Measurements from ENCODE around the gene INPP5A. TPM values are rescaled to one million over a fixed set of nuclear protein-coding genes. Genes with fewer than 3 reads are reported as not detected.

INPP5A gene
- polyA plus RNA-seq, 2 donors = 9.2 to 12.7 TPM

- Histone ChIP-seq H3K27me3 (ENCODE audit: control insufficient read depth in 1 of 2, insufficient read depth in 2 of 2, low read length in 2 of 2) (no peaks in the 10 kb centered on the region), H3K9me3 (ENCODE audit: control insufficient read depth in 2 of 2, insufficient read depth in 1 of 2, low read depth in 1 of 2, low read length in 1 of 2) (no peaks in the 10 kb centered on the region), H3K36me3 (ENCODE audit: control insufficient read depth in 2 of 2, insufficient read depth in 2 of 2, low read length in 1 of 2) (no peaks in the 10 kb centered on the region), H3K4me1 (ENCODE audit: control insufficient read depth in 2 of 2, insufficient read depth in 2 of 2, low read length in 1 of 2) (peaks cover 2 to 4% of the 10 kb centered on the region in 2 donors), H3K4me3 (ENCODE audit: low read depth in 1 of 2, low read length in 2 of 2) (no peak overlapping the region), H3K27ac (ENCODE audit: low read depth in 2 of 2, low read length in 1 of 2) (no peak overlapping the region)
- 70 to 83% methylated on average over 15 of the region's 15 CpGs for WGBS, 2 donors
Measured at GRCh38 chr10:132510174-132510611, 27.4 kb upstream of the INPP5A start.

- 82 to 85% methylated on average over 23 of the region's 23 CpGs for WGBS, 2 donors
- H3K4me1 ChIP-seq (ENCODE audit: control insufficient read depth in 2 of 2, insufficient read depth in 2 of 2, low read length in 1 of 2) = peaks cover 6 to 7% of the 10 kb centered on the region in 2 donors
- H3K27me3 ChIP-seq (ENCODE audit: control insufficient read depth in 1 of 2, insufficient read depth in 2 of 2, low read length in 2 of 2) = no peaks in the 10 kb centered on the region
- H3K36me3 ChIP-seq (ENCODE audit: control insufficient read depth in 2 of 2, insufficient read depth in 2 of 2, low read length in 1 of 2) = no peaks in the 10 kb centered on the region
- H3K4me3 ChIP-seq (ENCODE audit: low read depth in 1 of 2, low read length in 2 of 2) = no peak overlapping the region
- H3K9me3 ChIP-seq (ENCODE audit: control insufficient read depth in 2 of 2, insufficient read depth in 1 of 2, low read depth in 1 of 2, low read length in 1 of 2) = no peaks in the 10 kb centered on the region
- H3K27ac ChIP-seq (ENCODE audit: low read depth in 2 of 2, low read length in 1 of 2) = no peak overlapping the region
Measured at GRCh38 chr10:132511121-132512051, 26.2 kb upstream of the INPP5A start.

- no peak overlapping the region for H3K27ac ChIP-seq (ENCODE audit: low read depth in 2 of 2, low read length in 1 of 2)
Measured at GRCh38 chr10:132512052-132512442, 25.5 kb upstream of the INPP5A start.

GRCh38 chr10:132512693-132513345 is 24.8 kb upstream of the INPP5A start:
- Histone ChIP-seq H3K36me3 (ENCODE audit: control insufficient read depth in 2 of 2, insufficient read depth in 2 of 2, low read length in 1 of 2) (no peaks in the 10 kb centered on the region), H3K4me1 (ENCODE audit: control insufficient read depth in 2 of 2, insufficient read depth in 2 of 2, low read length in 1 of 2) (peaks cover 14 to 19% of the 10 kb centered on the region in 2 donors), H3K27ac (ENCODE audit: low read depth in 2 of 2, low read length in 1 of 2) (no peak overlapping the region), H3K4me3 (ENCODE audit: low read depth in 1 of 2, low read length in 2 of 2) (no peak overlapping the region), H3K27me3 (ENCODE audit: control insufficient read depth in 1 of 2, insufficient read depth in 2 of 2, low read length in 2 of 2) (no peaks in the 10 kb centered on the region), H3K9me3 (ENCODE audit: control insufficient read depth in 2 of 2, insufficient read depth in 1 of 2, low read depth in 1 of 2, low read length in 1 of 2) (no peaks in the 10 kb centered on the region)
- WGBS, 2 donors = 91 to 93% methylated on average over 9 of the region's 9 CpGs

More at GRCh38 chr10:132512052-132512442, 25.5 kb upstream of the INPP5A start:
- Histone ChIP-seq H3K27me3 (ENCODE audit: control insufficient read depth in 1 of 2, insufficient read depth in 2 of 2, low read length in 2 of 2) (no peaks in the 10 kb centered on the region), H3K36me3 (ENCODE audit: control insufficient read depth in 2 of 2, insufficient read depth in 2 of 2, low read length in 1 of 2) (no peaks in the 10 kb centered on the region), H3K4me3 (ENCODE audit: low read depth in 1 of 2, low read length in 2 of 2) (no peak overlapping the region), H3K9me3 (ENCODE audit: control insufficient read depth in 2 of 2, insufficient read depth in 1 of 2, low read depth in 1 of 2, low read length in 1 of 2) (no peaks in the 10 kb centered on the region), H3K4me1 (ENCODE audit: control insufficient read depth in 2 of 2, insufficient read depth in 2 of 2, low read length in 1 of 2) (peaks cover 6 to 13% of the 10 kb centered on the region in 2 donors)
- WGBS, 2 donors = 83 to 88% methylated on average over 1 of the region's 1 CpG

- 72 to 74% methylated on average over 21 of the region's 21 CpGs for WGBS, 2 donors
- no peaks in the 10 kb centered on the region for H3K36me3 ChIP-seq (ENCODE audit: control insufficient read depth in 2 of 2, insufficient read depth in 2 of 2, low read length in 1 of 2)
- no peaks in the 10 kb centered on the region for H3K27me3 ChIP-seq (ENCODE audit: control insufficient read depth in 1 of 2, insufficient read depth in 2 of 2, low read length in 2 of 2)
- H3K4me3 ChIP-seq (ENCODE audit: low read depth in 1 of 2, low read length in 2 of 2) = no peak overlapping the region
- peaks cover 27 to 31% of the 10 kb centered on the region in 2 donors for H3K4me1 ChIP-seq (ENCODE audit: control insufficient read depth in 2 of 2, insufficient read depth in 2 of 2, low read length in 1 of 2)
- H3K27ac ChIP-seq (ENCODE audit: low read depth in 2 of 2, low read length in 1 of 2) = peak overlapping the region in 1 of 2 donors; percentile 13
- H3K9me3 ChIP-seq (ENCODE audit: control insufficient read depth in 2 of 2, insufficient read depth in 1 of 2, low read depth in 1 of 2, low read length in 1 of 2) = no peaks in the 10 kb centered on the region
Measured at GRCh38 chr10:132514821-132515520, 22.6 kb upstream of the INPP5A start.

- peak overlapping the region; percentile 57 to 87 for H3K27ac ChIP-seq (ENCODE audit: low read depth in 2 of 2, low read length in 1 of 2)
- H3K4me3 ChIP-seq (ENCODE audit: low read depth in 1 of 2, low read length in 2 of 2) = no peak overlapping the region
- H3K27me3 ChIP-seq (ENCODE audit: control insufficient read depth in 1 of 2, insufficient read depth in 2 of 2, low read length in 2 of 2) = no peaks in the 10 kb centered on the region
- no peaks in the 10 kb centered on the region for H3K9me3 ChIP-seq (ENCODE audit: control insufficient read depth in 2 of 2, insufficient read depth in 1 of 2, low read depth in 1 of 2, low read length in 1 of 2)
- peaks cover 27 to 37% of the 10 kb centered on the region in 2 donors for H3K4me1 ChIP-seq (ENCODE audit: control insufficient read depth in 2 of 2, insufficient read depth in 2 of 2, low read length in 1 of 2)
- WGBS, 2 donors = 68 to 72% methylated on average over 19 of the region's 19 CpGs
- no peaks in the 10 kb centered on the region for H3K36me3 ChIP-seq (ENCODE audit: control insufficient read depth in 2 of 2, insufficient read depth in 2 of 2, low read length in 1 of 2)
Measured at GRCh38 chr10:132515811-132516726, 21.5 kb upstream of the INPP5A start.

- no peaks in the 10 kb centered on the region for H3K36me3 ChIP-seq (ENCODE audit: control insufficient read depth in 2 of 2, insufficient read depth in 2 of 2, low read length in 1 of 2)
- no peaks in the 10 kb centered on the region for H3K27me3 ChIP-seq (ENCODE audit: control insufficient read depth in 1 of 2, insufficient read depth in 2 of 2, low read length in 2 of 2)
- WGBS, 2 donors = 23 to 28% methylated on average over 33 to 37 of the region's 37 CpGs
- peaks cover 27 to 38% of the 10 kb centered on the region in 2 donors for H3K4me1 ChIP-seq (ENCODE audit: control insufficient read depth in 2 of 2, insufficient read depth in 2 of 2, low read length in 1 of 2)
- H3K9me3 ChIP-seq (ENCODE audit: control insufficient read depth in 2 of 2, insufficient read depth in 1 of 2, low read depth in 1 of 2, low read length in 1 of 2) = no peaks in the 10 kb centered on the region
- peak overlapping the region; percentile 57 to 87 for H3K27ac ChIP-seq (ENCODE audit: low read depth in 2 of 2, low read length in 1 of 2)
- no peak overlapping the region for H3K4me3 ChIP-seq (ENCODE audit: low read depth in 1 of 2, low read length in 2 of 2)
Measured at GRCh38 chr10:132516771-132517725, 20.5 kb upstream of the INPP5A start.

GRCh38 chr10:132517951-132518521 is 19.6 kb upstream of the INPP5A start:
- H3K9me3 ChIP-seq (ENCODE audit: control insufficient read depth in 2 of 2, insufficient read depth in 1 of 2, low read depth in 1 of 2, low read length in 1 of 2) = no peaks in the 10 kb centered on the region
- no peaks in the 10 kb centered on the region for H3K36me3 ChIP-seq (ENCODE audit: control insufficient read depth in 2 of 2, insufficient read depth in 2 of 2, low read length in 1 of 2)
- peak overlapping the region; percentile 57 to 77 for H3K27ac ChIP-seq (ENCODE audit: low read depth in 2 of 2, low read length in 1 of 2)
- no peak overlapping the region for H3K4me3 ChIP-seq (ENCODE audit: low read depth in 1 of 2, low read length in 2 of 2)
- H3K4me1 ChIP-seq (ENCODE audit: control insufficient read depth in 2 of 2, insufficient read depth in 2 of 2, low read length in 1 of 2) = peaks cover 27 to 38% of the 10 kb centered on the region in 2 donors
- WGBS, 2 donors = 47 to 59% methylated on average over 16 of the region's 16 CpGs
- no peaks in the 10 kb centered on the region for H3K27me3 ChIP-seq (ENCODE audit: control insufficient read depth in 1 of 2, insufficient read depth in 2 of 2, low read length in 2 of 2)

All from esophagus (tissue), 2 donors.